KG1 (cell line): ENCODE results near the gene TPO.
"Not testable (repeated sequence)": the region's sequence is repeated elsewhere in the genome, so short reads cannot be mapped to it uniquely, and the experiment has no call there.

ENCODE experiments used
- DNase-seq: peaks from one replicate; lab custom pipeline; 2025; lab: John Stamatoyannopoulos, UW

The TPO gene

DNA sequence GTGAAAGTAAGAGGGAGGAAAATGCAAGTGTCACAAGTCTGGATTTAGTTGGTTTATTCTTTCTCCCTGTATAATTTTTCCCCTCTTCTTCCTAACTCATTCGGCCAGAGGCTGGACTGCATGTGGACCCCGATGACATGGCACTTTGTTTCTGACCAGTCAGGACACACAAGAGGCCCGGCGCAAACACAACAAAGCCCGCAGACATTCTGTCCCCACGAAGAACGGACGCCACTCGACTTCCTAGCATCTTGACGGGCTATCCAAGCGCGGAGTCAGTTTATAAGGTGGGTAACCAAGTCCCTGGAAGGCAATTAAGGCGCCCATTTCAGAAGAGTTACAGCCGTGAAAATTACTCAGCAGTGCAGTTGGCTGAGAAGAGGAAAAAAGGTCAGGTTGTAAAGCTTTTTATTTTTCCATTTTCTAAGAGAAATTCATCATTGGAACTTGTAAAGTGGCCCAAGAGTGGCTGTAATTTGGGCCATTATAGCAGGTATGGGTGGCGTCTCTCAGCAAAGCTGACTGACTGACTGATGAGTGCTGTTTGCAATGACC lies at the start of gene TPO:
Gene TPO (plus strand): TSS at position 308 of the 555 bp plus-strand sequence. CDS start 946 bp downstream, outside the sequence.
- DNase-seq, result no peak

DNA sequence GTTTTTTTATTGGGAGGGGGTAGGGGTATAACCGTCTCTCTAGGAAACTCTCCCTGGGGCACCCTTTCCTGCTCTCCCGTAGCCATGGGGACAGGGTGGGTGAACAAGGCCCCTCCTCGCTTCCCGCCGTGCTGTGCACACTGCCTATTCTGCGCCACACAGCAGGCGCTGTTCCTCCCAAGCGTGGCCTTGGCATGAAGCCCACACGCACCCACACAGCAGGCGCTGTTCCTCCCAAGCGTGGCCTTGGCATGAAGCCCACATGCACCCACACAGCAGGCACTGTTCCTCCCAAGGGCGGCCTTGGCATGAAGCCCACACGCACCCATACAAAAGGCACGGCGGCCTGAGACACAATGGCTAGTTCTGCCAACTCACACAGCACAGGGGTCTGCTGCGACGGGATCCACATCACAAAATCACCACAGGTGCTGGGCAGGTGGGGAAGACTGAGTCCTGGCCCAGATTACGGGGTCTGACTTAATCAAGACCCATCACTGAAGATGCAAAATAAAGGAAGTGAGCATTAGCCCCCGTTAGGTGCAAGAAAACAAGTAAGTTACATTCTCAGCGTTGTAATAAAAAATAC lies 46.6 kb upstream of the TPO start:
- DNase-seq, result no peak

- DNase-seq, result no peak
Measured at GRCh38 chr2:1367601-1368000, 45.7 kb upstream of the TPO start.

- DNase-seq, result no peak
Measured at GRCh38 chr2:1369905-1370304, 43.4 kb upstream of the TPO start.

DNA sequence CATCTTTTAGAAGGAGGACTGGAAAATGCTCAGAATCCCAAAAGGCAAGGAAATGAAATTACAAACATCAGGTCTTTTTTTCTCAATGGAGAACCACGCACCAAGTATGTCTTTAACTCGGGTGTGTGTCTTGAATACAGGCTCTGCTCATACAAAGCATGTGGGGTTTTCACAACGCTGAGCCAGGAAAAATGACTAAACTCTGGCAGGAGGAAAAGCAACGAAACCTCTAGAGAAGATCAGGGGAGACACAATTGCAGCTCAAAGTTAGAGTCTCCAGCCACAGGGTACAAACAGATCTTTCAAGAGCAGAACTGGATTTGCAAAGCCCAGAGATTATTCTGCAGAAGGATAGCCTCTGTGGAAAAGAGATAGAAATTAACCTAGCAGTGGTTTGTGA lies 42.8 kb upstream of the TPO start:
- no peak for DNase-seq

DNA sequence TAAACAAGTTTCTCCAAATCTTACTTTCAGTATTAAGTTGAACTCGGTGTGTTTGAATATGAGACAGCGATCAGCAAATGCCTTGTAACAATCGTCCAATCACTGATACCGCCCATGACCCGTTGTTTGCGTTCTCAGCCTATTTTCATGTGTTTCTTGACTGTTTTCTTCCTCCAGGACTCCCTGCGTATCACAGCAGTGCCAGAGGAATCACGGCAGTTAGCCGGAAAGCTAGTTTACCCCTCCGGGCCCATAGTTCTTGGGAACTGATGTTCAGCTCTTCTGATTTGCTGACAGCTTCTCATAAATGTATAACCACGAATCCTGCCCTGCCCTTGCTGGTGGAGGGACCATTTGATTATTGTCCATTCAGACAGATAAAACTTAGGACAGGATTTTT lies 42.2 kb upstream of the TPO start:
- no peak for DNase-seq

DNA sequence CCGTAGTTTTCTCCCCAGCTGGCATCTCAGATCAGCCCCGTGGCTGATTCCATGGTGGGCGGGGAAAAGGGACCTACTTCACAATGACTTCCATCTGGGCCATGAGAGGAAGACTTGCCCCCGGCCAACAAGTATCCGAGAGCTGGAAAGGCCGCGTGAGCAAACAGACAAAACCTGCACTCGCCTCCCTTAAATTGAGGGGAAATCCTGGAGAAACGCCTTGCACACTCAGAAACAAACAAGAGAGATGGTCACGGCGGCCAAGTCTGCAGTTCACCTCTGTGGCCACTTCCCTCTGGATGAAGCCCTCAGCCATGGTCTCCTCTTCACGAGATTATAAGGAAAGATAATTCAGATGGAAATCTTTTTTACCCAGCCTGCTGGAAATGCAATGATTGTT lies 39.4 kb upstream of the TPO start:
- no peak for DNase-seq

- no peak for DNase-seq
Measured at GRCh38 chr2:1374287-1374686, 39.0 kb upstream of the TPO start.

GRCh38 chr2:1375794-1376193 lies 37.5 kb upstream of the TPO start:
- DNase-seq, result no peak

- no peak for DNase-seq
Measured at GRCh38 chr2:1377473-1377872, 35.8 kb upstream of the TPO start.

GRCh38 chr2:1378456-1379150 lies 34.7 kb upstream of the TPO start:
- no peak for DNase-seq

- DNase-seq, result no peak
Measured at GRCh38 chr2:1381644-1382043, 31.6 kb upstream of the TPO start.

- DNase-seq, result not testable (repeated sequence)
Measured at GRCh38 chr2:1387954-1388725, 25.1 kb upstream of the TPO start.

- DNase-seq, result not testable (repeated sequence)
Measured at GRCh38 chr2:1390118-1390517, 23.1 kb upstream of the TPO start.

GRCh38 chr2:1393321-1393720 lies 19.9 kb upstream of the TPO start:
- no peak for DNase-seq

- DNase-seq, result no peak
Measured at GRCh38 chr2:1394709-1395408, 18.4 kb upstream of the TPO start.

- no peak for DNase-seq
Measured at GRCh38 chr2:1397350-1397749, 15.9 kb upstream of the TPO start.

- DNase-seq, result no peak
Measured at GRCh38 chr2:1398191-1398590, 15.1 kb upstream of the TPO start.

DNA sequence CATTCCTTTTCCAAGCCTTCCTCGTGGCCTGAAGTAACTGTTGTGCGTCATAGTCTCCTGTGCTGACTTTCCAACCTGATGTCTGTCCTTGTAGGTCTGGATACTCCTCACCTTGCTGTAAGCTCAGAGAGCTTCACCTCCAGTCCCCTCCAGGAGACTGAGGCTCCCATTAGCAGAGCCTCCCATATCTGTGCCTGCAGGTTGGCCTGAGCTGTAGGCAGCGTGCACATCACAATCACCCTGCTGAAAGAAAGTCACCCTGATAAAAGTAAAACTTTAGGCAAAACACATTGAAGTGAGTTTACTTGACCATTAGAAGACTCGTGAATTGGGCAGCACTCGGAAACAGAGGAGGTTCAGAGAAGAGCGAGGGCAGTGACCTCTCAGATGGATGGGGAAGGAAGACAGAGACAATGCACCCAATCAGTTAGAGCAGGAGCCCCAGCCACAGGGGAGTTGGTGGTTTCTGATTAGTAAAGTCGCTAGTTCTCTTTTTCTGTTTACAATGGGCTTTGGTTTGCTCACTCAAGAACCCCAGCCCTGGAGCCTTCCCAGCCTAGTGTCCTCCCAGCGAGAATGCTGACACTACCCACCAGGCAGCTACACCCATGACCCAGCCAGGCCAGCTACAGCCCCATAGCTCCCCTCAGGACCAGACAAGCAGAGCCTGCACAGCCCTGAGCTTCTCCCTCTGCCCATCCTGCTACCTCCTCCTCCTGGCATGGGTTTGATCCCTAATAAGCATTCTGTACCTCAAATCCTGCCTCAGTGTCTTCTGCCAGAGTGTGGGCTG lies 12.1 kb upstream of the TPO start:
- DNase-seq, result no peak

DNA sequence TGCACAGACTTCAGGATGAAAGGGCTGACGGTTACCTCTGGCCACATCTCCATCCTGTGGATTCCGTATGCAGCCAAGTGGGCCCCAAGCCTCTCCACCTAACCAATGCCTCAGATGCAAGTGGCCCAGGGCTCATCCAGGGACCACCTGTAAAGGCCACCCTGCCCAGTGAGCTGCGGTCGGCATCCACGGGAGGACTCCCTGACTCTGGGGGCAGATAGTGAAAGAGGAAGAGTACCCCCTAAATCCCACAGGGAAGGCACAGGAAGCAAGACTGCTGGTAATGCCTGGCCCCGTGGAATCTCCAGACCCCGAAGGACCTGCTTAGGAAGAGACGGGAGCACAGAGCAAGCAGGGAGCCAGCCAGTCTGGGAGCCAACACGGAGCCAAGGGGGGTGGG lies 11.2 kb upstream of the TPO start:
- no peak for DNase-seq

DNA sequence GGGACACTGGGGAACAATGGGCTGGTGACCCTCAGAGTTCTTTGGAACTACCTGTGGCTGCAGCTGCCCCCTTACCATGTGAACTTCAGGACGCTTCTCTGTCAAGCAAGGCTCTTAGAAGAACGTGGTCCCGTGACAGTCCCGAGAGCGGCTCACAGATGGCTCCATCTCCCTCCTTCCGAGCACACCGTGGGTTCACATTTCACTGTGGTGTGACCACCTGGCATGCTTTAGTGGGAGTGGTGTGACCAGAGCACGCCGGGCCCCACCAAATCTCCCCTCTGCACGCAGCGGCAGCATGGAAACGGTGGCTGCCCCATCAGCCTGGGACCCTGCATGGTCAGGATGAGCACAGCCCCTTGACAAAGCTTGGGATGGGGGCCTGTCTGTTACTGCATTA lies 9.7 kb upstream of the TPO start:
- DNase-seq, result no peak

- no peak for DNase-seq
Measured at GRCh38 chr2:1405124-1405523, 8.1 kb upstream of the TPO start.
